ENCODE measurements around the gene PON3.

Gene PON3

DNA sequence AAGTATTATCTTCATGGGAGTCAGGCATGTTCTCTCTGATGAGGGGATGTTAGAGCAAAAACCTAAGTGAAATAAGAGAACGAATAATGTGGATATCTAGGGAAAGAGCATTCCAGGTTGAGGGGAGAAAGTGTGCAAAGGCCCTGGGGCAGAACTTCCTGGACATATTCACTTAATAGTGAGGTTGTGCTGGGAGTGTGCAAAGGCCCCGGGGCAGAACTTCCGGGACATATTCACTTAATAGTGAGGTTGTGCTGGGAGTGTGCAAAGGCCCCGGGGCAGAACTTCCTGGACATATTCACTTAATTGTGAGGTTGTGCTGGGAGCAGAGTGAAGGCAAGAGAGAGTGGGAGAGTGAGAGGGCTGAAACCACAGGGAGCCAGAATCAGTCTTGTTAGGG, 83.6 kb downstream of the PON3 start:
- Histone ChIP-seq H3K4me1 (ENCODE audit: control insufficient read depth, insufficient read depth, low read length) (peaks cover 3% of the 10 kb centered on the region; the same call in 1 of the 2 replicates), H3K4me3 (ENCODE audit: low read depth, low read length) (no peak overlapping the region), H3K27ac (ENCODE audit: extremely low read depth, low read depth, low read length) (no peak overlapping the region), H3K9me3 (ENCODE audit: control insufficient read depth, insufficient read depth, low read depth, low read length) (no peaks in the 10 kb centered on the region), H3K36me3 (ENCODE audit: control insufficient read depth in 2 of 2, insufficient read depth in 1 of 2, low read length in 2 of 2) (no peaks in the 10 kb centered on the region)
- POLR2A ChIA-PET: no interaction called here
- TF ChIP-seq ZNF18 (tag by site-specific recombination; IDR thresholded peaks at IDR 0.05) (no peak), ZNF555 (tag by site-specific recombination; conservative IDR thresholded peaks at IDR 0.05) (no peak), ZNF623 (tag by site-specific recombination; IDR thresholded peaks at IDR 0.05) (peak; percentile 76)
- TF ChIP-seq, protein P1, sequence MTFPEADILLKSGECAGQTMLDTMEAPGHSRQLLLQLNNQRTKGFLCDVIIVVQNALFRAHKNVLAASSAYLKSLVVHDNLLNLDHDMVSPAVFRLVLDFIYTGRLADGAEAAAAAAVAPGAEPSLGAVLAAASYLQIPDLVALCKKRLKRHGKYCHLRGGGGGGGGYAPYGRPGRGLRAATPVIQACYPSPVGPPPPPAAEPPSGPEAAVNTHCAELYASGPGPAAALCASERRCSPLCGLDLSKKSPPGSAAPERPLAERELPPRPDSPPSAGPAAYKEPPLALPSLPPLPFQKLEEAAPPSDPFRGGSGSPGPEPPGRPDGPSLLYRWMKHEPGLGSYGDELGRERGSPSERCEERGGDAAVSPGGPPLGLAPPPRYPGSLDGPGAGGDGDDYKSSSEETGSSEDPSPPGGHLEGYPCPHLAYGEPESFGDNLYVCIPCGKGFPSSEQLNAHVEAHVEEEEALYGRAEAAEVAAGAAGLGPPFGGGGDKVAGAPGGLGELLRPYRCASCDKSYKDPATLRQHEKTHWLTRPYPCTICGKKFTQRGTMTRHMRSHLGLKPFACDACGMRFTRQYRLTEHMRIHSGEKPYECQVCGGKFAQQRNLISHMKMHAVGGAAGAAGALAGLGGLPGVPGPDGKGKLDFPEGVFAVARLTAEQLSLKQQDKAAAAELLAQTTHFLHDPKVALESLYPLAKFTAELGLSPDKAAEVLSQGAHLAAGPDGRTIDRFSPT (tag by site-specific recombination; IDR thresholded peaks at IDR 0.05): no peak
- CTCF ChIA-PET: no interaction called here

DNA sequence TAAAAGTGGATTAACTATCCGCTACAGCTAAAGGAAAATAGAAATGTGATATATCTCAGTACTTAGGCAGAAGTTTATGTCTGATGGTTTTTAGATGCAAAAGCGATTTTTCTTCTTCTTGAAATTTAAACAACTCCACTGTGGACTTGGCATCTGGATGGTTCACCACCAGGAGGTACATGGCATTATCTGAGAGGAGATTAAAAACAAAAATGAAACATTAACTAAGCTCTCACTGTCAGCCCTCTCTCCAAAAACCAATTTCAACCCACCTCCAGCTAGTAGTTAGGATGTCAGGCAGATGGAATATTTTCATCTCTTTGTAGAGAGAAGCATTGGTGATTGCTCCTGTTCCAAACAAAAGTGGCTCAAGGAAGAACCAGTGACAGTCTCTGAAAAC, 84.8 kb downstream of the PON3 start:
- ChIA-PET POLR2A (no interaction called here), CTCF (interaction anchor here (0.6 to 0.7 kb wide), 2 partner anchors 210 to 555 kb away, joined by 3 read pairs; no protein-coding TSS in a partner anchor)
- no peaks in the 10 kb centered on the region for H3K36me3 ChIP-seq (ENCODE audit: control insufficient read depth in 2 of 2, insufficient read depth in 1 of 2, low read length in 2 of 2)
- peaks cover 3% of the 10 kb centered on the region; the same call in 1 of the 2 replicates for H3K4me1 ChIP-seq (ENCODE audit: control insufficient read depth, insufficient read depth, low read length)
- H3K4me3 ChIP-seq (ENCODE audit: low read depth, low read length): no peak overlapping the region
- no peaks in the 10 kb centered on the region for H3K9me3 ChIP-seq (ENCODE audit: control insufficient read depth, insufficient read depth, low read depth, low read length)
- no peak overlapping the region for H3K27ac ChIP-seq (ENCODE audit: extremely low read depth, low read depth, low read length)
- TF ChIP-seq ZNF335 (tag by site-specific recombination; conservative IDR thresholded peaks at IDR 0.05) (no peak), ZSCAN16 (tag by site-specific recombination; IDR thresholded peaks at IDR 0.05) (no peak), ATF2 (tag by site-specific recombination; IDR thresholded peaks at IDR 0.05; ENCODE audit: low read depth) (no peak), FEZF1 (tag by site-specific recombination; IDR thresholded peaks at IDR 0.05) (no peak)

GRCh38 chr7:95309951-95310350, 86.2 kb downstream of the PON3 start:
- ChIA-PET CTCF (interaction anchor here (0.6 kb wide), 1 partner anchor 861 kb away, joined by 3 read pairs; no protein-coding TSS in a partner anchor), POLR2A (no interaction called here)
- Histone ChIP-seq H3K36me3 (ENCODE audit: control insufficient read depth in 2 of 2, insufficient read depth in 1 of 2, low read length in 2 of 2) (no peaks in the 10 kb centered on the region), H3K4me3 (ENCODE audit: low read depth, low read length) (no peak overlapping the region), H3K4me1 (ENCODE audit: control insufficient read depth, insufficient read depth, low read length) (peaks cover 3% of the 10 kb centered on the region; the same call in 1 of the 2 replicates), H3K27ac (ENCODE audit: extremely low read depth, low read depth, low read length) (no peak overlapping the region), H3K9me3 (ENCODE audit: control insufficient read depth, insufficient read depth, low read depth, low read length) (no peaks in the 10 kb centered on the region)
- no peak for TF ChIP-seq ZXDB (tag by site-specific recombination; IDR thresholded peaks at IDR 0.05)
- 0 out of 2 replicates have a peak, but pooled peaks have one; percentile 53 for TF ChIP-seq ATF2 (tag by site-specific recombination; IDR thresholded peaks at IDR 0.05; ENCODE audit: low read depth)
- TF ChIP-seq, protein P2, sequence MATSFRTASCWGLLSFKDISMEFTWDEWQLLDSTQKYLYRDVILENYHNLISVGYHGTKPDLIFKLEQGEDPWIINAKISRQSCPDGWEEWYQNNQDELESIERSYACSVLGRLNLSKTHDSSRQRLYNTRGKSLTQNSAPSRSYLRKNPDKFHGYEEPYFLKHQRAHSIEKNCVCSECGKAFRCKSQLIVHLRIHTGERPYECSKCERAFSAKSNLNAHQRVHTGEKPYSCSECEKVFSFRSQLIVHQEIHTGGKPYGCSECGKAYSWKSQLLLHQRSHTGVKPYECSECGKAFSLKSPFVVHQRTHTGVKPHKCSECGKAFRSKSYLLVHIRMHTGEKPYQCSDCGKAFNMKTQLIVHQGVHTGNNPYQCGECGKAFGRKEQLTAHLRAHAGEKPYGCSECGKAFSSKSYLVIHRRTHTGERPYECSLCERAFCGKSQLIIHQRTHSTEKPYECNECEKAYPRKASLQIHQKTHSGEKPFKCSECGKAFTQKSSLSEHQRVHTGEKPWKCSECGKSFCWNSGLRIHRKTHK (tag by site-specific recombination; IDR thresholded peaks at IDR 0.05): no peak
- TF ChIP-seq ZNF266 (tag by site-specific recombination; IDR thresholded peaks at IDR 0.05; ENCODE audit: low read depth): no peak

All from HEK293 (cell line).